ENCODE results near the gene SETX.

- TF ChIP-seq CTCF (IDR thresholded peaks at IDR 0.05; ENCODE audit: insufficient read depth, low read depth, low read length) (no peak), EZH2 (IDR thresholded peaks at IDR 0.05; ENCODE audit: insufficient read depth, low read length) (no peak)
Observed at GRCh38 chr9:132218208-132218607, 136.6 kb downstream of the SETX start.

Measured in astrocyte (in vitro differentiated cells and primary cell).